Muscle of leg (tissue), 11 donors: ENCODE results near the gene RAN. TPM values are rescaled to one million over a fixed set of nuclear protein-coding genes. Genes with fewer than 3 reads are reported as not detected.
"Not testable (repeated sequence)": the region's sequence is repeated elsewhere in the genome, so short reads cannot be mapped to it uniquely, and the experiment has no call there.

ENCODE experiments used
- DNase-seq: peaks from one replicate; pipeline ENCODE4 v3.0.0; 2013
- H3K27ac ChIP-seq: one replicate; pipeline ENCODE4 v1.5.1; 2013; ENCODE audit warnings: mild to moderate bottlenecking, low read length, control low read depth
- H3K27me3 ChIP-seq: one replicate; pipeline ENCODE4 v1.6.1; 2013; ENCODE audit warnings: low read length; ENCODE audit not compliant: control insufficient read depth, insufficient read depth
- H3K36me3 ChIP-seq: one replicate; pipeline ENCODE4 v1.6.1; 2013; ENCODE audit warnings: low read length; ENCODE audit not compliant: control insufficient read depth, insufficient read depth
- H3K4me1 ChIP-seq: one replicate; pipeline ENCODE4 v1.6.1; 2013; ENCODE audit warnings: low read length; ENCODE audit not compliant: control insufficient read depth, insufficient read depth
- H3K4me3 ChIP-seq: one replicate; pipeline ENCODE4 v1.5.1; 2013; ENCODE audit warnings: low read length, control low read depth
- H3K9me3 ChIP-seq: replicated peaks from 2 replicates; pipeline ENCODE4 v1.6.1; 2013; ENCODE audit warnings: low read depth, low read length; ENCODE audit not compliant: control insufficient read depth
- WGBS: methylation state at CpG from one replicate; pipeline ENCODE4 v1.1.5; 2013; ENCODE audit warnings: missing lambda C conversion rate; ENCODE audit not compliant: insufficient coverage; 5-methylcytosine and 5-hydroxymethylcytosine counted together
- polyA plus RNA-seq, 8 donors: library from polyadenylated mRNA; unstranded; fragments of 120-200 nt; gene quantifications; one replicate each; pipeline versions ENCODE4 v1.2.1 to v1.2.3, GENCODE V29; 2013; ENCODE audit warnings: inconsistent platforms in 1 of 8, low replicate concordance in 1 of 8; ENCODE audit not compliant: insufficient read length in 8 of 8, insufficient read depth in 1 of 8
- total RNA-seq: library from RNA; stranded (reverse); fragments of 120-200 nt; gene quantifications from one replicate; pipeline ENCODE4 v1.2.4, GENCODE V29; 2013

The RAN gene
- total and polyA plus RNA-seq, 9 donors = 370 to 512 (median 417) TPM

GRCh38 chr12:130862771-130863170 lies 9.1 kb upstream of the RAN start:
- H3K4me1 ChIP-seq, H3K27ac ChIP-seq, H3K9me3 ChIP-seq, H3K4me3 ChIP-seq, DNase-seq, H3K27me3 ChIP-seq, H3K36me3 ChIP-seq: not testable (repeated sequence)
- WGBS = 95% methylated on average over 7 of the region's 8 CpGs

DNA sequence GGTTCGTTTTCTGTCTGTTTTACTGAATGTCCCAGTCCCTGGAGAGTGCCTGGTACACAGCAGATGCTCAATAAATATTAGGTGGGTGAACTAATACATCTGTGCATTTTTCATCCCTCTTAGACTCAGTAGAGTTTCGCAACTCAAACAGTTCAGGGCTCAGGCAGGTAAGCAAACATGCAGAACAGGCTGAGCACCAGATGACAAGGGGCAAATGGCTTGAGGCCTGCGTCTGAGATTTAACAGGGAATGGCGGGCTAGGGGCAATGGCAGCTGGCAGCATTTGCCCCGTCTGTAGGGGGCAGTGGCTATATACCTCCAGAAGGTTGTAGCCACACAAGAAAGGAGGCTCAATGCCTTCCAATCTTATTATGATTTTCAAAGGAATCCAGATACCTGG lies 8.6 kb upstream of the RAN start:
- WGBS = 88% methylated on average over 3 of the region's 5 CpGs
- DNase-seq = no peak
- Histone ChIP-seq H3K36me3 (no peaks in the 10 kb centered on the region), H3K4me1 (no peaks in the 10 kb centered on the region), H3K9me3 (no peaks in the 10 kb centered on the region), H3K27me3 (no peaks in the 10 kb centered on the region), H3K27ac (no peak overlapping the region), H3K4me3 (no peak overlapping the region)

GRCh38 chr12:130868412-130868811 lies 3.5 kb upstream of the RAN start:
- H3K27ac ChIP-seq = no peak overlapping the region
- H3K9me3 ChIP-seq = no peaks in the 10 kb centered on the region
- peaks cover 4% of the 10 kb centered on the region for H3K36me3 ChIP-seq
- WGBS = 63% methylated on average over 2 of the region's 4 CpGs
- peaks cover 5% of the 10 kb centered on the region for H3K4me1 ChIP-seq
- no peak for DNase-seq
- H3K27me3 ChIP-seq = no peaks in the 10 kb centered on the region
- no peak overlapping the region for H3K4me3 ChIP-seq

DNA sequence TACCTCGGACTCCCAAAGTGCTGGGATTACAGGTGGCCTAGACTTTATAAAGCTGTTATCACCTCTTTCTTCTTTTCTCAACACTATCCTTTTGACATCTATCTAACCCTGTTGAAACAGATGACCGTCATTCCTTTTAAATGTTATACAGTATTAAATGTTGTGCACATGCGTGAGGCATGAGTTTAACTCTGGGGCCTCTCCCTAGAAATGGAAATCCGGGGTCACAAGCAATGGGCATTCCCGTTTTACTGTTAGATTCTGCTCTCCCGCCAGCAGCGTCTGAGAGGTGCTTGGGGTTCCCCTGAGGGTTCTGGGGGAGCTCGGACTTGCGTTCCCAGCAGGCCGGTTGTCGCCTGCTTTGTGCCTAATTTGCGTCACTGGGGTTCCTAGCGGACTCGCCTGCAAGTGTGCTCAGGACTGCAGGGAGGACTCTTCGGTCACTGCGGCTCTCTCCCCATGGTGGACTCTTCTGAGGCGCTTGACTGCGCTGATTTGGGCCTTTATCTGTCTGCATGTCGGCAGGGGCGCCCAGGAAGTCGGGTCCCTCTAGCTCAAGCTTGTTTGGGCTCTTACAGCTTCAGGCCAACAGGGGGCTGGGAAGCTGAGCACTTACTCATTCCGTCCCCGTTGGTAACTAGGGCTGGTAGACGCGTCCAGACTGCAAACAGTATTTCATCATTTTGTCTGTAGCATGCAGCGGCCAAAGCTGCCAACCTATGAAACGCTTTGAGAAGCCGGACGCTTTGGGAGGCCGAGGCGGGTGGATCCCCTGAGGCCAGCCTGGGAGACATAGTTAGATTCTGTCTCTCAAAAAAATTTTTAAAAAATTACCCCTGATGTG lies 1.2 kb upstream of the RAN start:
- peak; percentile 76 for DNase-seq
- Histone ChIP-seq H3K4me1 (peaks cover 10% of the 10 kb centered on the region), H3K27ac (peak overlapping the region; percentile 65), H3K36me3 (peaks cover 26% of the 10 kb centered on the region), H3K9me3 (no peaks in the 10 kb centered on the region), H3K4me3 (peak overlapping the region; percentile 55), H3K27me3 (no peaks in the 10 kb centered on the region)
- whole genome bisulfite sequencing = 33% methylated on average over 27 of the region's 31 CpGs

DNA sequence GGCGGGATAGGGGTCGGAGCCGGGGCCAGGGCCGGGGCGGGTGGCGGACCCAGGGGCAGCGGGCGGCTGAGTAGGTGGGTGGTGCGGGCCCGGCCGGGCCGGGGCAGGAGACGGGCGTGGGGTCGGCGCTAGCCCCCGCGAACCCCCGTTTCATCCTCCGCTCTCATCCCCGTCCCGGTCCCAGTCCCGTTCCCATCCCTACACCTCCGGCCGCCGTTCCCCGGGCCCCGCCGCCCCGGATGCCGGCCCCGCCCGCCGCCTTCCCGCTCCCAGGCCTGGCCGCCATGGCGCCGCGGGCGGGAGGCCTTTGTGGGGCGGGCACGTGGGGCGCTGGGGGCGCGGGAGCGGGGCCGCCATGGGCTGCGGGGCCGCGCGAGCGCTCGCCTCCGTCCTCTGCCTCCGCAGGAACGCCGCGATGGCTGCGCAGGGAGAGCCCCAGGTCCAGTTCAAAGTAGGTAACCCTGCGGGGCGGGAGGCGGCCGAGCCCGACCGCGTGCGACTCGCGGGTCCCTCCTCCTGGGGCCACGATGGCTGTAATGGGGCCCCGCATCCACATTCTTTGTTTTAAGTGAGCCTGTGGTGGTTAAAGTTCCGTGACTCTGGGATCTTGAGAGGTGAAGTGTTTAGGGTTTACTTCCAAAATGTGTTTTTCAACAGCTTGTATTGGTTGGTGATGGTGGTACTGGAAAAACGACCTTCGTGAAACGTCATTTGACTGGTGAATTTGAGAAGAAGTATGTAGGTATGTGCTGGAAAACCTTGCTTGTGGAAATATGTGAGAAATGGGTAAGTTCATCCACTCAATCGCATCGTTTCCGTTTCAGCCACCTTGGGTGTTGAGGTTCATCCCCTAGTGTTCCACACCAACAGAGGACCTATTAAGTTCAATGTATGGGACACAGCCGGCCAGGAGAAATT lies 572 bp downstream of the RAN start:
- peak overlapping the region; percentile 74 for H3K27ac ChIP-seq
- peak; percentile 58 for DNase-seq
- under 1% methylated on average over 65 of the region's 79 CpGs for WGBS

DNA sequence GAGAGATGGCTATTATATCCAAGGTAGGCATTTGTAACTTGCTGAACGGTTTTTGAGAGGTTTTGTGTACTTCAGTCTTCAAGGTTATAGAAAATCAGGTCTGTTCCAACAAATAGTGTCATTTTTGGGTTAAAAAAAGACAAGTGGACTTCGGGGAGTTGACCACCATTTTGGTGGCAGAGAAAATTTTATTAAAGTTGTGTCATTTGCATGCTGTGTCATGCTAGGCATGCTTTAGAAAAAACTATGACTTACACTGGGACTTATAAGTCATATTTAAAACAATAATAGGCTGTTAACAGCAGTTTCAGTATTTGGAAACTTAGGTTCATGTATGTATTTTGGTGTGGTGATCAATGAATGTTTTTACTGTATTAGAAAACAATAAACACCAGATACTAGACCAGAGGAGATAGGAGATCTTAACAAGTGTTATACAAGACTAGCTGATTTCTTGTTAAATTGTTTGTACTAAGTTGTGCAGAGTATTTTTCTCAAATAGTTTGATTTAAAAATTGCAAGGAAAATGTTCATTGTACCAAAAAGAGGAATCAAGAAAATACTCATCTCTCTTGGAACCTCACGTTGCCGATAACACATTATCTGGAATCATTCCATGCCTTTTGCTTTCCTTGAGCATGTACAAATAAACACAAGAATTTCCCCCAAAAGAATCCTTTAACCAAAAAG lies 1.4 kb downstream of the RAN start:
- peak overlapping the region; percentile 78 for H3K4me3 ChIP-seq
- H3K27ac ChIP-seq = no peak overlapping the region
- no peak for DNase-seq
- H3K27me3 ChIP-seq = no peaks in the 10 kb centered on the region
- peaks cover 10% of the 10 kb centered on the region for H3K4me1 ChIP-seq
- peaks cover 38% of the 10 kb centered on the region for H3K36me3 ChIP-seq
- 7% methylated on average over 2 of the region's 4 CpGs for WGBS
- no peaks in the 10 kb centered on the region for H3K9me3 ChIP-seq

More for the DNA sequence above, 572 bp downstream of the RAN start:
- peak overlapping the region; percentile 78 for H3K4me3 ChIP-seq
- H3K9me3 ChIP-seq = no peaks in the 10 kb centered on the region
- no peaks in the 10 kb centered on the region for H3K27me3 ChIP-seq
- H3K36me3 ChIP-seq = peaks cover 37% of the 10 kb centered on the region
- H3K4me1 ChIP-seq = peaks cover 10% of the 10 kb centered on the region

DNA sequence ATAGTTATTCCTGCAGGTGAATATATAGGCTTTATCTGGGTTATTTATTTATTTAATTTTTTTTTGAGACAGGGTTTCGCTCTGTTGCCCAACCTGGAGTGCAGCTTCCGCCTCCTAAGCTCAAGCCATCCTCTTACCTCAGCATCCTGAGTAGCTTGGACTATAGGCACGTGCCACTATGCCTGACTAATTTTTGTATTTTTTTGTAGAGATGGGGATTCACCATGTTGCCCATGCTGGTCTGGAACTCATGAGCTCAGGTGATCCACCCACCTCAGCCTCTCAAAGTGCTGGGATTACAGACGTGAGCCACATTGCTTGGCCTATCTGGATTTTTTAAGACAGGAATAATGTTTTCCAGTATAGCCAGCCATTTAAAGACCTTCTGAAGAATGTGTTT lies 2.0 kb downstream of the RAN start:
- Histone ChIP-seq H3K36me3 (peaks cover 41% of the 10 kb centered on the region), H3K27ac (no peak overlapping the region), H3K4me1 (peaks cover 10% of the 10 kb centered on the region), H3K9me3 (no peaks in the 10 kb centered on the region), H3K27me3 (no peaks in the 10 kb centered on the region), H3K4me3 (no peak overlapping the region)
- no peak for DNase-seq
- WGBS = no CpG with 5 or more reads among the region's 4 CpGs

DNA sequence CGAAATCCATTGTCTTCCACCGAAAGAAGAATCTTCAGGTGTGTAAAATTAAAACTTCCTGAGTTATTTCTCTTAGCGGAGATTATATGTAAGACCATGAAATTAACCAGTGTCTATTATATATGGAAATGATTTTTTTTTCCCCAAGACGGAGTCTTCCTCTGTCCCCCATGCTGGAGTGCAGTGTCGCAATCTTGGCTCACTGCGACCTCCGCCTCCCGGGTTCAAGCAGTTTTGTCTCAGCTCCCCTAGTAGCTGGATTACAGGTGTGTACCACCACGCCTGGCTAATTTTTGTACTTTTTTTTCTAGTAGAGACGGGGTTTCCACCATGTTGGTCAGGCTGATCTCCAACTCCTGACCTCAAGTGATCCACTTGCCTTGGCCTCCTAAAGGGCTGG lies 2.8 kb downstream of the RAN start:
- DNase-seq = no peak
- H3K36me3 ChIP-seq = peaks cover 41% of the 10 kb centered on the region

DNA sequence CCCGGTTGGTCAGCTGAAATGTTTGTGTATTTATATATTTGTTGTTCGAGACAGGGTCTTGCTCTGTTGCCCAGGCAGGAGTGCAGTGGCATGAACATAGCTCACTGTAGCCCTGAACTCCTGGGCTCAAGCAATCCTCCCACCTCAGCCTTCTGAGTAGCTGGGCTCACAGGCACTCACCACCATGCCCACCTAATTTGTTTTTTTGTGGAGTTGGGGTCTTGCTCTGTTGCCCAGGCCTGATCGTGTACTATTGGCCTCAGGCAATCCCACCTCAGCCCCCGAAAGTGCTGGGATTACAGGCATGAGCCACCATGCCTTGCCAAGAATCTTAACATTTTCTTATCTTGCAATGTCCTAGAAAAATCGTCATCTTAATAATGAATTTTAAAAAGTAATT lies 3.3 kb downstream of the RAN start:
- peaks cover 41% of the 10 kb centered on the region for H3K36me3 ChIP-seq
- no peak overlapping the region for H3K27ac ChIP-seq
- no peaks in the 10 kb centered on the region for H3K9me3 ChIP-seq
- no CpG with 5 or more reads among the region's 5 CpGs for WGBS
- H3K27me3 ChIP-seq = no peaks in the 10 kb centered on the region
- H3K4me1 ChIP-seq = peaks cover 10% of the 10 kb centered on the region
- no peak for DNase-seq
- no peak overlapping the region for H3K4me3 ChIP-seq

More for the DNA sequence above, 2.8 kb downstream of the RAN start:
- H3K4me1 ChIP-seq = peaks cover 10% of the 10 kb centered on the region
- H3K27me3 ChIP-seq = no peaks in the 10 kb centered on the region
- no peak overlapping the region for H3K27ac ChIP-seq
- WGBS = 86% methylated on average over 5 of the region's 10 CpGs
- H3K9me3 ChIP-seq = no peaks in the 10 kb centered on the region
- no peak overlapping the region for H3K4me3 ChIP-seq

DNA sequence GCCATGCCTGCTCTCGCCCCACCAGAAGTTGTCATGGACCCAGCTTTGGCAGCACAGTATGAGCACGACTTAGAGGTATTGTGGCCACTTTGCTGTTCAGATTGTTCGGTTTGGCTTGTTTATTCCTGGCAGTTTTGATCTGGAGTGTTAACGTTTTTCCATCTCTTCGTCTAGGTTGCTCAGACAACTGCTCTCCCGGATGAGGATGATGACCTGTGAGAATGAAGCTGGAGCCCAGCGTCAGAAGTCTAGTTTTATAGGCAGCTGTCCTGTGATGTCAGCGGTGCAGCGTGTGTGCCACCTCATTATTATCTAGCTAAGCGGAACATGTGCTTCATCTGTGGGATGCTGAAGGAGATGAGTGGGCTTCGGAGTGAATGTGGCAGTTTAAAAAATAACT lies 3.8 kb downstream of the RAN start:
- peaks cover 41% of the 10 kb centered on the region for H3K36me3 ChIP-seq
- not testable (repeated sequence) for H3K27ac ChIP-seq, DNase-seq, H3K9me3 ChIP-seq, H3K4me3 ChIP-seq, H3K27me3 ChIP-seq, H3K4me1 ChIP-seq
- 81% methylated on average over 3 of the region's 11 CpGs for WGBS
